Stimulated activated CD8-positive, alpha-beta memory T cell treated with anti-CD3 and anti-CD28 coated beads, Interleukin-15, amount 100 ng/mL, for 4 hours (primary cell): Measurements from ENCODE around the gene TSC2.

Source experiments
- DNase-seq, 2 donors: peaks; one replicate each; pipeline ENCODE4 v3.0.0-alpha.2; 2020; ENCODE audit warnings: low read depth in 2 of 2

The TSC2 gene

GRCh38 chr16:2047330-2048115 lies at the start of gene TSC2, which contains the start of gene NTHL1:
Gene TSC2, plus strand, starts transcription at chr16:2047985. Its CDS starts 631 bp downstream, at chr16:2048616.
Gene NTHL1, minus strand, starts transcription at chr16:2047834. Its CDS starts 11 bp downstream, at chr16:2047823.
- DNase-seq: peak; percentile 85 to 87

- DNase-seq: no peak
Measured at GRCh38 chr16:1998360-1998835, 49.4 kb upstream of the TSC2 start.

GRCh38 chr16:1998852-1999801 lies 48.7 kb upstream of the TSC2 start:
- no peak for DNase-seq

GRCh38 chr16:1999866-2000514 lies 47.8 kb upstream of the TSC2 start:
- DNase-seq: no peak

- DNase-seq: no peak
Measured at GRCh38 chr16:2001035-2001434, 46.8 kb upstream of the TSC2 start.

DNA sequence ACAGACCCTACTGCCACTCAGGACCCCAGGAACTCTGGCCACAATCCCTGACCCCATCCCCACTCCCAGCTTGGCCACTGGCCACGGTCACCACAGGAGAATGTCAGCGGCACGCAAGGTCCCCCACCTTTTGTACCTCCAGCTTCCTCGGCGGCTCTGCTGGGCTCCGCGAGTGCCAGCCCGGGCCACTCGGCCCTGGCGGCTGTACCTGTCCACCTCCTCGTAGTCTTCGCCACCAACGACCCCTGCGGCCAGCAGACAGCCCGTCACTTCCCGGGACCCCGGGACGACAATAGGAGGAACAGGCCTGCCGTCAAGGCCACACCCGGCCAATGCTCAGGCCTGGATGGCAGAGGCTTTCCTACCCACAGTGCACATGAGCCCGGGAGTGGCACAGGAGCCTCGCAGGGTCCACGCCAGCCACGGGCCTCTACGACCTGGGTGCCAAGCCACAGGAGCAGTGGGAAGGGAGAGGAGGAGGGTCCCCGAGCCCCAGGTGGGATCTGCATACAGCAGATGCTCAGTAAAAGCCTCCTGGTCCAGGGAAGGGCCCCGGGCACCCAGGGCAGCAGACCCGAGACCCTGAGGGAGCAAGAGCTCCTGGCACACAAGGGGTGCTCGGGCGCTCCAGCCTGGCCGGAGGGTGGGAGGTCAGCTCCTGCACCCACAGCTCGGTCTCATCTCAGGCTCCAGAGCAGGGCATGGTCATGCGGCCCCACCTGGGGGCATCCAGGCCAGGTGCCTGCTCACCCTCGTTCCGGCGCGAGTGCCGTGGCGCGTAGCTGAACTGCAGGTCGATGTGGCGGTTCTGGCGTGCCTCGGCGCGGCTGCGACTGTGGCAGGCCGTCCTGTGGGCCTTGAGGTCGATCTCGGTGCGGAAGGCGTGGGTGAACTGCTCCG lies 46.1 kb upstream of the TSC2 start:
- no peak for DNase-seq

- no peak for DNase-seq
Measured at GRCh38 chr16:2002406-2003230, 45.2 kb upstream of the TSC2 start.

DNA sequence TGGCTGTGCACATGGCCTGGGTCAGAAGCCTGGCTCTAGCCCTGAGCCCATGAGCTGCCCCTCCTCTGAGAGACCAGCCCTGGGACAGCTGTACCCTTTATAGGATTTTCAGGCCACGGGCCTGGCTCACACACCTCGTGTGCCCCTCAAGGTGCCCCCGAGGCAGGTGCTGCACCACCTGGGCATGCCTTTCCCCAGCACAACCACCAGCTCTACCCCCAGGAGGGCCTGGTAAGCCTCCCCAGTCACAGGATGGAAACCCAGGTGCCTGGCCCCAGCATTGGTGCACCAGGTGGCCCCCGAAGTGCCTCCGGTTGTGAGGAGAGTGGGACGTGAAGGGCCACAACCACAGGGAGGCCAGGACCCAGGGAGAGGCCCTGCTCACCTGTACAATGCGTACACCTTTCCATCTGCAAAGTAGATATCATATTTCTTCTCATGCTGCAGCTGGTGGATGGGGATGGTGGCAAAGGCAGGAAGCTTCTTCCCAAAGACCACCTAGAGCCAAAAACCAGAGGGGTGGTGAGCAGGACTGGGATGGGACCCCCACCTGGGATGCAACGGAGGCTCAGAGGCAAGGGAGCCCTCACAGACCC lies 44.5 kb upstream of the TSC2 start:
- no peak for DNase-seq

GRCh38 chr16:2003827-2004641 lies 43.8 kb upstream of the TSC2 start:
- DNase-seq: peak; percentile 54 to 64

- DNase-seq: no peak
Measured at GRCh38 chr16:2004795-2005517, 42.8 kb upstream of the TSC2 start.

- no peak for DNase-seq
Measured at GRCh38 chr16:2005646-2006045, 42.1 kb upstream of the TSC2 start.

GRCh38 chr16:2006317-2006716 lies 41.5 kb upstream of the TSC2 start:
- DNase-seq: no peak

- no peak for DNase-seq
Measured at GRCh38 chr16:2007081-2007836, 40.5 kb upstream of the TSC2 start.

- DNase-seq: no peak
Measured at GRCh38 chr16:2008009-2008526, 39.7 kb upstream of the TSC2 start.

- no peak for DNase-seq
Measured at GRCh38 chr16:2008631-2009163, 39.1 kb upstream of the TSC2 start.

DNA sequence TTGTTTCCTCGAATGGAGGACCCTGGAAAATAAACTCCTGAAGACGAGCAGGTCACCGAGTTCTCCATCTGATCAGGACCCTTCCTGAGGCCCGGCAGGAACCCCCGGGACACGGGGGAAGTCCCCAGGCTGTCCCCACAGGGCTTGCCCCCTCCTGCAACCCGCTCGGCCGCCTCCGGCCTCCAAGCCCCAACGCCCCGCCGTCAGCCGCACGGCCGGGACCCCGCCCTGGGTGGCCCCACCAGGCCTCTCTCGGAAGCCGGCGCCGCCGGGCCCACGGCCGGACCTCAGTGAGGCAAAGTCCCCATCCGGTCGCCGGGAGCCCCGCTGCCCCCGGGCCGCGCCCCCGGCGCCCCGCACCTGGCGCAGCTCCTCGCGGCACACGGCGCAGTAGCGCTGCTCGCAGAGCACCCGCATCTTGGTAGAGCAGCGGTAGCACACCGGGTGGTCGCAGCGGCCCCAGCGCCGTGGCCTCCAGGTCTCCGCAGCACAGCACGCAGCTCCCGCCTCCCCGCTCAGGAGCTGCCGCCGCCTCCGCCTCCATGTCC lies 38.5 kb upstream of the TSC2 start:
- no peak for DNase-seq
